Naive thymus-derived CD8-positive, alpha-beta T cell (primary cell): ENCODE measurements around the gene UNC5CL. TPM values are rescaled to one million over a fixed set of nuclear protein-coding genes. Genes with fewer than 3 reads are reported as not detected.
"Not testable (repeated sequence)": the region's sequence is repeated elsewhere in the genome, so short reads cannot be mapped to it uniquely, and the experiment has no call there.

Source experiments
- ATAC-seq, 2 donors: fragments of 150-1000 bp; cut with Tn5 transposase in 1 of 2; sonication (Bioruptor Pico), chemical (Tn5 transposase) in 1 of 2; 1 replicate in 1 of 2; 2 replicates in 1 of 2; pipeline ENCODE4 v1.10.0; 2021; ENCODE audit warnings: mild to moderate bottlenecking in 2 of 2, moderate library complexity in 2 of 2
- POLR2A ChIA-PET: fragments of 350-600 bp; sonication (Branson Sonifier 250); formaldehyde crosslinking; loops from one replicate; lab custom pipeline; 2021; ENCODE audit warnings: antibody characterized with exemption; lab: Charles Lee
- DNase-seq, 10 donors: peaks; one replicate each; pipeline versions ENCODE4 v3.0.0 to v3.0.0-alpha.2; 2020 to 2022
- H3K27ac Mint-ChIP-seq, 10 donors: one replicate each; pipeline ENCODE4 v1.8.0; 2020 to 2022; ENCODE audit warnings: mild to moderate bottlenecking in 10 of 10, mixed read lengths in 10 of 10, moderate library complexity in 4 of 10, inconsistent platforms in 1 of 10
- H3K27me3 Mint-ChIP-seq, 5 donors: one replicate each; pipeline ENCODE4 v1.8.0; 2021 to 2022; ENCODE audit warnings: mixed read lengths in 5 of 5
- H3K36me3 Mint-ChIP-seq, 3 donors: one replicate each; pipeline ENCODE4 v1.8.0; 2020 to 2022; ENCODE audit warnings: mixed read lengths in 3 of 3, mild to moderate bottlenecking in 2 of 3, inconsistent platforms in 1 of 3
- H3K4me1 Mint-ChIP-seq, 4 donors: one replicate each; pipeline ENCODE4 v1.8.0; 2021 to 2022; ENCODE audit warnings: mixed read lengths in 4 of 4
- H3K4me3 Mint-ChIP-seq, 10 donors: one replicate each; pipeline ENCODE4 v1.8.0; 2020 to 2022; ENCODE audit warnings: mild to moderate bottlenecking in 10 of 10, mixed read lengths in 10 of 10, moderate library complexity in 6 of 10, inconsistent platforms in 1 of 10
- H3K9me3 Mint-ChIP-seq, 9 donors: one replicate each; pipeline ENCODE4 v1.8.0; 2020 to 2022; ENCODE audit warnings: mixed read lengths in 9 of 9, mild to moderate bottlenecking in 3 of 9, inconsistent platforms in 1 of 9, moderate library complexity in 1 of 9
- polyA plus RNA-seq, 3 donors: library from polyadenylated mRNA; unstranded; fragments of 300-500 nt; fragmentation: Illumina TruSeq; gene quantifications; one replicate each; pipeline ENCODE4 v1.2.3, GENCODE V29; 2021
- total RNA-seq, 8 experiments: library from RNA in 2 of 8; stranded (reverse) in 2 of 8; gene quantifications; one replicate each; pipeline ENCODE4 v1.2.3 and lab custom pipeline; 2021 to 2026

UNC5CL gene
- total and polyA plus RNA-seq, 5 experiments from 2014 or later = 0.07 to 7.3 (median 3.3) TPM; not detected in 1

DNA sequence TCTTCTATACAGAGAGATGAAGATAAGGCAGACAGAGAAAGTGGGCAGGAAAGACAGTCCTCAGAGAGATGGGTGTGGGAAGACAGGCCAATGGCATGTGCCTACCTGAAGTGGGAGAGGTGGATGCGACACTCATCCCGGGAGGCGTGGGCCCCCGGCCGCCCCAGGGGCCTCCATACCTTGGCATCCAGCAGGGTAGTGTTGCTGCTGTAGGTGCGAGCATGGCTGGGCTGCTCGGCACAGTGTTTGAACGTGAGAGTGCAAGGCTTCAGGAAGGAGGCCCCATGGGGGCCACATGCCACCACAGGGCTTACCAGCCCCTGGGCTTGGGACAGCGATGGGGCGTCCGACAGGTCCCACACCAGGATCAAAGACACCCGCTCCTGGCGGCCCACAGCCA lies 5.2 kb downstream of the UNC5CL start:
- H3K36me3 Mint-ChIP-seq = peaks cover 0 to 4% (median 0%) of the 10 kb centered on the region in 3 donors
- DNase-seq = no peak
- no peaks in the 10 kb centered on the region for H3K27me3 Mint-ChIP-seq
- POLR2A ChIA-PET = no interaction called here
- H3K4me1 Mint-ChIP-seq = peaks cover 6 to 8% (median 6%) of the 10 kb centered on the region in 4 donors
- ATAC-seq = no peak
- no peaks in the 10 kb centered on the region for H3K9me3 Mint-ChIP-seq
- no peak overlapping the region for H3K4me3 Mint-ChIP-seq
- peak overlapping the region in 2 of 10 donors; percentile 5 to 9 for H3K27ac Mint-ChIP-seq

- peaks cover 0 to 4% (median 0%) of the 10 kb centered on the region in 3 donors for H3K36me3 Mint-ChIP-seq
- ATAC-seq = no peak
- DNase-seq = no peak
- POLR2A ChIA-PET = no interaction called here
- H3K4me3 Mint-ChIP-seq = no peak overlapping the region
- H3K4me1 Mint-ChIP-seq = peaks cover 11 to 15% (median 12%) of the 10 kb centered on the region in 4 donors
- no peaks in the 10 kb centered on the region for H3K9me3 Mint-ChIP-seq
- no peaks in the 10 kb centered on the region for H3K27me3 Mint-ChIP-seq
- peak overlapping the region in 4 of 10 donors; percentile 9 to 73 (median 40) for H3K27ac Mint-ChIP-seq
Measured at GRCh38 chr6:41032830-41033229, 6.2 kb downstream of the UNC5CL start.

GRCh38 chr6:41028561-41029412 lies 10.2 kb downstream of the UNC5CL start:
- Mint-ChIP-seq H3K27ac (peak overlapping the region; percentile 11 to 89 (median 74)), H3K27me3 (no peaks in the 10 kb centered on the region), H3K9me3 (no peaks in the 10 kb centered on the region), H3K4me3 (peak overlapping the region; percentile 72 to 95 (median 88)), H3K4me1 (peaks cover 17 to 25% (median 23%) of the 10 kb centered on the region in 4 donors), H3K36me3 (no peaks in the 10 kb centered on the region)
- peak in 1 of 10 donors; percentile 13 for DNase-seq
- POLR2A ChIA-PET = interaction anchor here (1.2 to 2.1 kb wide), 5 partner anchors 8 to 44 kb away, joined by 3 to 10 read pairs (median 5); partner anchors contain the start of genes NFYA and OARD1
- peak in 1 of 2 donors; percentile 53 for ATAC-seq

DNA sequence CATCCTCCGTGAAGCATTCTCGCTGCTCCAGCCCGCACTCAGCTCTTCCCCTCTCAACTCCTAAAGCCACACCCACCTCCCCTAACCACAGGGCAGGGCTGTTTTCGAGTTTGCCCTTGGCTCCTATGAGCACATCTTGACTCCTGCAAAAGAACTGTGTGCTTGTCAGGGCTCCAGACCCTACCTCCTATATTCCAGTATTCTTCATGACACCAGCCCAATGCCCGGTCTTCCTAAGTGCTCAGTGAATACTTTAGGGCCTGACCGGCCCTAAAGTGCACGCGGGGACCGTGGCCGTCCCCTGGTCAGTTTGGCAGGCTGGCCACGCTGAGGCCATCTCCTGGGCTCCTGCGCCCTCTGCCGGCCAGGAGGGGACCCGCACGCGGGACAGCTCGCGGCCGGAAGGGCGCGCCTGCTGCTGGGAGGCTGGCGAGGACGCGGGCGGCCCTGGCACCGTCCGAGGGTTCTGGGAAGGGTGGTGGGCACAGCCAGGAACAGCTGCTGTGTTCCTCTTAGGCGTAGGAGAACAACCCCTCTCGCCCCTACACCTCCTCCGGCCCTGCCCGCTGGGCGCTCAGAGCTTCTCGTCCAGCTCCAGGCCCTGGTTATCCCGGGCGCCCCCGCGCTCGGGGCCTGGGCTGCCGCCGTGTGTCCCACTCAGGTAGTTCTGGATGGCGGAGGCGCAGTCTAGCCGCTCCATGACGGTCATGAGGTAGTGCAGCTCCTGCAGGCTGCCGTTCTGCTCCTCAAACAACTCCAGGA lies 11.0 kb downstream of the UNC5CL start:
- ATAC-seq = peak; percentile 86 to 89
- H3K27me3 Mint-ChIP-seq = no peaks in the 10 kb centered on the region
- H3K4me1 Mint-ChIP-seq = peaks cover 17 to 25% (median 23%) of the 10 kb centered on the region in 4 donors
- H3K27ac Mint-ChIP-seq = peak overlapping the region; percentile 66 to 97 (median 86)
- POLR2A ChIA-PET = interaction anchor here (1.3 to 2.1 kb wide), 4 partner anchors 9 to 45 kb away, joined by 3 to 10 read pairs (median 6); partner anchors contain the start of genes NFYA and OARD1
- H3K36me3 Mint-ChIP-seq = no peaks in the 10 kb centered on the region
- DNase-seq = peak; percentile 36 to 82 (median 70)
- H3K4me3 Mint-ChIP-seq = peak overlapping the region; percentile 72 to 95 (median 88)
- no peaks in the 10 kb centered on the region for H3K9me3 Mint-ChIP-seq

DNA sequence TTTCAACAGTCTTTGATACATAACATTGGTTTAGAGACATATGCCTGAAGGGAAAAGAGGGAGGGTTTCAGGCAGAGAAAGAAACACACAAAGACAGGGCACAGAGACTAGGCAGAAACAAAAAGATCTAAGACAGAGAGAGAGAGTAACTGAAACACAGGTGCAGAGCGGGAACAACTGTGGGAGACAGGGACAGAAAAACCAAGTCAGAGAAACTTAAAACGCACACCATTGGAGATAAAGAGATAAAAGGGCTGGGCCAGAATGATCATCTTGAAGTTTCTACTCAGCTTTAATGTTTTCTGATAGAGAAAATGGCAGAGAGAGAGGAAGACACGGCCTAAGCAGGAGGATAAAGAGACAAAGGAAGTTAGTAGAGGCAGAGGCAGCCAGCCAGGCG lies 11.8 kb downstream of the UNC5CL start:
- H3K27me3 Mint-ChIP-seq = no peaks in the 10 kb centered on the region

DNA sequence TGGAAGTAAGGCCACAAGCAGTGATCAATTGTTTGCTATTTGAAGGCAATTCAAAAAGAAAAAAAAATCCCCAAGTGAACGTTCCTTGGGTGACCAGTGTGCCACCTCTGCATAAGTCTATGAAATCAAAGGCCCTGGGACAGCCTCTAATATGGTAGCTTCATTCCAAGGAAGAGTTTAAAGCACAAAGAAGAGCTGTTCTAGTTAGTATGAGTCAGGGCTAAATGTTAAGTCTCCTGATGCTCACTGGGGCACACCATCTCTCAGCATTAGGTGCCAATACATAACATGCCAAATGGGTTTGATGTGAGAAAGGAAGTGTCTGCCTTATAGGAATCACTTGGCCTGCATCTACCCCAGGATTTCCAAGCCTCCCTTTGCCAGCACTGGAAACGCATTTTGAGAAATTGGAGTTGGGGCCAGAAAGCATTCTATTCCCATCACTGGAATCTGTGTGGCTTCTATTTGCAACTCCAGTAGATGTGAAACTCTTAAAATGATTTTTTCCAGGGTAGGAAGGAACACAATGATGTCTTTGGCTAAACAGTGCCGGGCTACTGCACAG lies 13.0 kb downstream of the UNC5CL start:
- H3K4me3 Mint-ChIP-seq = peak overlapping the region in 1 of 10 donors; percentile 55
- POLR2A ChIA-PET = no interaction called here

More for the DNA sequence above, 11.8 kb downstream of the UNC5CL start:
- Mint-ChIP-seq H3K9me3 (no peaks in the 10 kb centered on the region), H3K27ac (peak overlapping the region; percentile 66 to 97 (median 84)), H3K4me3 (peak overlapping the region; percentile 72 to 95 (median 88)), H3K36me3 (no peaks in the 10 kb centered on the region), H3K4me1 (peaks cover 17 to 25% (median 23%) of the 10 kb centered on the region in 4 donors)
- DNase-seq (peak in 1 of 10 donors; percentile 2), ATAC-seq (peak in 1 of 2 donors; percentile 14)
- POLR2A ChIA-PET = interaction anchor here (1.7 to 2.1 kb wide), 2 partner anchors 29 to 44 kb away, joined by 3 to 6 read pairs; no protein-coding TSS in a partner anchor

GRCh38 chr6:41023114-41023513 lies 15.9 kb downstream of the UNC5CL start:
- peaks cover 0 to 4% (median 0%) of the 10 kb centered on the region in 9 donors for H3K9me3 Mint-ChIP-seq
- H3K36me3 Mint-ChIP-seq = no peaks in the 10 kb centered on the region
- H3K4me1 Mint-ChIP-seq = peaks cover 10 to 14% (median 12%) of the 10 kb centered on the region in 4 donors
- peaks cover 0 to 11% (median 0%) of the 10 kb centered on the region in 5 donors for H3K27me3 Mint-ChIP-seq
- DNase-seq (no peak), ATAC-seq (no peak)
- no peak overlapping the region for H3K4me3 Mint-ChIP-seq
- POLR2A ChIA-PET = interaction anchor here (0.7 kb wide), 1 partner anchor 40 kb away, joined by 4 read pairs; no protein-coding TSS in a partner anchor
- H3K27ac Mint-ChIP-seq = no peak overlapping the region

More for the DNA sequence above, 13.0 kb downstream of the UNC5CL start:
- ATAC-seq = no peak
- H3K27me3 Mint-ChIP-seq = no peaks in the 10 kb centered on the region
- H3K36me3 Mint-ChIP-seq = no peaks in the 10 kb centered on the region
- peaks cover 17 to 25% (median 23%) of the 10 kb centered on the region in 4 donors for H3K4me1 Mint-ChIP-seq
- no peak overlapping the region for H3K27ac Mint-ChIP-seq
- no peak for DNase-seq
- no peaks in the 10 kb centered on the region for H3K9me3 Mint-ChIP-seq

DNA sequence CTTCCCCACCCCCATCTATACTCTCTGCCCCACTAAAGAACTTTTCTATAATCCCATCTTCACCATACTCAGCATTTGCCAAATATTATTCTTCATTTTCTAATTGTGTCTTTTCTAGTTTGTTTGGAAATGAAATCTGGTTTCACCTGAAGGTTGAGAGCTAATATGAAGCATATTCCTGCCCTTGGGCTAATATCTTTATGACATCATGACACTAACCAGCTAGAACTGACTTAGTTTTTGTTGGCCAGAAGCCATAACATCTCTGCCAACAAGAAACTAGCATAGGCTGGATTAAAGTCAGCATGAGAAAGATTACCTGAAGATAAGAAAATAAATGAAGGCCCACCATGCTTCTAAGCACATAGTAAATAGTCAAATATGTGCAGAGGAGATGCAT lies 16.7 kb downstream of the UNC5CL start:
- Mint-ChIP-seq H3K27ac (no peak overlapping the region), H3K27me3 (peaks cover 0 to 17% (median 2%) of the 10 kb centered on the region in 5 donors), H3K36me3 (no peaks in the 10 kb centered on the region), H3K9me3 (peaks cover 0 to 6% (median 0%) of the 10 kb centered on the region in 9 donors), H3K4me3 (no peak overlapping the region), H3K4me1 (peaks cover 3 to 7% (median 5%) of the 10 kb centered on the region in 4 donors)
- POLR2A ChIA-PET = interaction anchor here (0.7 kb wide), 1 partner anchor 41 kb away, joined by 4 read pairs; no protein-coding TSS in a partner anchor
- DNase-seq (no peak), ATAC-seq (no peak)

- H3K27ac Mint-ChIP-seq = no peak overlapping the region
- H3K4me3 Mint-ChIP-seq = no peak overlapping the region
- peaks cover 0 to 6% (median 0%) of the 10 kb centered on the region in 9 donors for H3K9me3 Mint-ChIP-seq
- peaks cover 0 to 3% (median under 1%) of the 10 kb centered on the region in 4 donors for H3K4me1 Mint-ChIP-seq
- no peak for ATAC-seq
- H3K36me3 Mint-ChIP-seq = peaks cover 0 to 5% (median 0%) of the 10 kb centered on the region in 3 donors
- POLR2A ChIA-PET = no interaction called here
- no peak for DNase-seq
- H3K27me3 Mint-ChIP-seq = peaks cover 0 to 17% (median 2%) of the 10 kb centered on the region in 5 donors
Measured at GRCh38 chr6:41021832-41022231, 17.2 kb downstream of the UNC5CL start.

DNA sequence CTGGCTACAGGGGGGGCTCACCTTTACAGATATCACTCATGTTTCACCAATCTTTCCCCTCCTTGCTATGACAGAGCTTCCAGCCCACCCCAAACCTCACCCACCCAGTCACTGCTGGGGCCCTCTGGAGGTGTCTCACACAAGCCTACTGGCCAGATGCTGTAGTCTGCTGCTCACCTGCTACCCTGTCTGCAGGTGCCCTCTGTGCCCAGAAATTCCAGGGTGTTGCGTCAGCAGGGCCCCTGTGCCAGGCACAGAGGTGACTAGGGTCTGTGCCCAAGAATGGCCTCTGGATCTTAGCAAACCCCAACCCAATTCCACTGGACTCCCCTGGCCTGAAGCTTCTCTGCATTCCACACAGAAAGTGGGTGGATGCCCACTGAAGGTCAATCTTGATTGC lies 21.4 kb downstream of the UNC5CL start:
- Mint-ChIP-seq H3K27me3 (peaks cover 0 to 17% (median 2%) of the 10 kb centered on the region in 5 donors), H3K27ac (no peak overlapping the region), H3K36me3 (peaks cover 0 to 5% (median 0%) of the 10 kb centered on the region in 3 donors), H3K4me3 (no peak overlapping the region), H3K9me3 (peaks cover 0 to 6% (median 0%) of the 10 kb centered on the region in 9 donors), H3K4me1 (no peaks in the 10 kb centered on the region)
- DNase-seq = no peak
- POLR2A ChIA-PET = no interaction called here
- ATAC-seq = no peak

GRCh38 chr6:41015860-41016259 lies 23.2 kb downstream of the UNC5CL start:
- peaks cover 0 to 17% (median 4%) of the 10 kb centered on the region in 5 donors for H3K27me3 Mint-ChIP-seq
- H3K36me3 Mint-ChIP-seq, H3K4me1 Mint-ChIP-seq, DNase-seq, ATAC-seq, H3K9me3 Mint-ChIP-seq, H3K27ac Mint-ChIP-seq, H3K4me3 Mint-ChIP-seq, POLR2A ChIA-PET: not testable (repeated sequence)

GRCh38 chr6:41014780-41015179 lies 24.2 kb downstream of the UNC5CL start:
- Mint-ChIP-seq H3K4me3 (no peak overlapping the region), H3K9me3 (peaks cover 0 to 6% (median 0%) of the 10 kb centered on the region in 9 donors), H3K36me3 (peaks cover 0 to 5% (median 0%) of the 10 kb centered on the region in 3 donors), H3K4me1 (peaks cover 0 to 2% (median 0%) of the 10 kb centered on the region in 4 donors), H3K27me3 (peaks cover 0 to 17% (median 5%) of the 10 kb centered on the region in 5 donors), H3K27ac (no peak overlapping the region)
- POLR2A ChIA-PET = no interaction called here
- DNase-seq = no peak
- no peak for ATAC-seq
